Measurements from ENCODE around the gene BMP3. TPM values are rescaled to one million over a fixed set of nuclear protein-coding genes. Genes with fewer than 3 reads are reported as not detected.

BMP3 gene
- total and polyA plus RNA-seq, 2 of the 8 experiments (the other 6 are each of a cell fraction or from before 2014, with no cell fraction given) = 0.02 TPM; not detected in 1

- no peak for TF ChIP-seq CHD7 (IDR thresholded peaks at IDR 0.05; ENCODE audit: insufficient replicate concordance, low read length)
- no peak for TF ChIP-seq FOSL1 (IDR thresholded peaks at IDR 0.05; ENCODE audit: insufficient read depth, low read depth, low read length)
- TF ChIP-seq ATF3 (IDR thresholded peaks at IDR 0.05; ENCODE audit: insufficient read depth, low read depth, low read length) = no peak
- no peak for TF ChIP-seq CBX8 (IDR thresholded peaks at IDR 0.05; ENCODE audit: borderline replicate concordance, low read depth, low read length)
- TF ChIP-seq SIRT6 (IDR thresholded peaks at IDR 0.05; ENCODE audit: low read length) = no peak
- TF ChIP-seq NRF1 (IDR thresholded peaks at IDR 0.05; ENCODE audit: low read depth, low read length) = no peak
- no peak for TF ChIP-seq POLR2AphosphoS5 (IDR thresholded peaks at IDR 0.05; ENCODE audit: low read depth, low read length)
- no peak for TF ChIP-seq JUN (IDR thresholded peaks at IDR 0.05; ENCODE audit: low read depth, low read length)
- no peak for TF ChIP-seq TAF7 (optimal IDR thresholded peaks at IDR 0.05; ENCODE audit: borderline replicate concordance, low read depth, low read length)
- no peak for TF ChIP-seq GABPA (IDR thresholded peaks at IDR 0.05; ENCODE audit: borderline replicate concordance, insufficient read depth, low read length)
- TF ChIP-seq E2F6 (IDR thresholded peaks at IDR 0.05) = no peak
These were observed 30.6 kb upstream of the BMP3 start (continued) for GRCh38 chr4:80999943-81000342.
